ENCODE measurements around the gene HS3ST6.

DNA sequence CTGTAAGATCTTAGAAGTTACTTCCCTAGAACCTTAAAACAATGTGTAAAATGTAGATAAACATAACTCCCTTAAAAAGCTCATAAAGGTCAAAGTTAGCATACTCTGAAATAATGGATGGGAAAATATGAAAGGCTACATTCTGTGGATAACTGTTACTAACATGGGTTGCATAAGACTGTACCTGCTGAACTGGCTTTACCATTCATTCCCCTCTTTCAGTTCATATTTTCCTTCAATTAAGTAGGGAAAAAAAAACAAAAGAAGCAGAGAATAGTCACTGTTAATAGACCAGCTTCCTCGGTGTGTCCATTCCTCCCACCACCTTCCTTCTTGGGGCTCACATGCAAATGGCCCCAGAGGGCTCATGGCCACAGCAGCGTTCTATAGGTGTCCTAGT, 38.7 kb downstream of the HS3ST6 start:
- TF ChIP-seq TAF1 (IDR thresholded peaks at IDR 0.05; ENCODE audit: borderline replicate concordance, low read depth, low read length): no peak
- no peak for TF ChIP-seq POLR2AphosphoS5 (IDR thresholded peaks at IDR 0.05; ENCODE audit: low read depth, low read length)

Data from GM12892 (cell line).